Measurements from ENCODE around the gene METRN.
A peak's percentile ranks its signal among the peaks of the same experiment; 100 is the strongest.

The METRN gene

GRCh38 chr16:711084-711483 is 3.8 kb upstream of the METRN start:
- DNase-seq, result no peak

GRCh38 chr16:711548-712320 is 3.2 kb upstream of the METRN start:
- peak; percentile 89 for DNase-seq

- peak; percentile 68 for DNase-seq
These were observed 2.1 kb upstream of the METRN start for GRCh38 chr16:712740-713250.

- DNase-seq, result no peak
These were observed 839 bp upstream of the METRN start for GRCh38 chr16:714079-714478.

- peak; percentile 35 for DNase-seq
These were observed 720 bp downstream of the METRN start for GRCh38 chr16:715477-716199.

- no peak for DNase-seq
These were observed 1.3 kb downstream of the METRN start for GRCh38 chr16:716200-716568.

- DNase-seq, result no peak
These were observed 1.9 kb downstream of the METRN start for GRCh38 chr16:716768-717325.

- no peak for DNase-seq
These were observed 2.7 kb downstream of the METRN start for GRCh38 chr16:717450-718245.

GRCh38 chr16:718389-718788 is 3.5 kb downstream of the METRN start:
- DNase-seq, result no peak

- DNase-seq, result no peak
These were observed 4.0 kb downstream of the METRN start for GRCh38 chr16:718922-719321.

GRCh38 chr16:719815-720446 is 5.0 kb downstream of the METRN start:
- no peak for DNase-seq

- DNase-seq, result peak; percentile 55
These were observed 5.6 kb downstream of the METRN start for GRCh38 chr16:720447-720989.

- DNase-seq, result peak; percentile 83
These were observed 6.3 kb downstream of the METRN start, which contains the start of gene ANTKMT for GRCh38 chr16:720990-721764. TSS of gene ANTKMT (plus strand) at chr16:721146. CDS start at chr16:721275, 129 bp downstream.

GRCh38 chr16:721765-722540 is 7.0 kb downstream of the METRN start:
- DNase-seq, result no peak

- DNase-seq, result no peak
These were observed 8.1 kb downstream of the METRN start for GRCh38 chr16:722835-723633.

- no peak for DNase-seq
These were observed 8.8 kb downstream of the METRN start for GRCh38 chr16:723695-724094.

GRCh38 chr16:724188-725040 is 9.5 kb downstream of the METRN start:
- DNase-seq, result no peak

- no peak for DNase-seq
These were observed 10.1 kb downstream of the METRN start for GRCh38 chr16:725041-725376.

Data from CD4-positive, alpha-beta T cell treated with Interleukin-17A for 4 hours (primary cell).